HG03139 (cell line): ENCODE measurements around the gene KCTD11.
"Not testable (repeated sequence)": the region's sequence is repeated elsewhere in the genome, so short reads cannot be mapped to it uniquely, and the experiment has no call there.

Experiments used
- ATAC-seq: cut with Tn5 transposase; IDR thresholded peaks from one replicate; pipeline ENCODE4 v1.9.1; 2021; ENCODE audit not compliant: unreplicated experiment

KCTD11 gene

GRCh38 chr17:7322520-7323194, 29.3 kb upstream of the KCTD11 start:
- no peak for ATAC-seq

GRCh38 chr17:7323731-7324437, 28.1 kb upstream of the KCTD11 start:
- ATAC-seq = no peak

GRCh38 chr17:7324438-7324779, 27.6 kb upstream of the KCTD11 start:
- no peak for ATAC-seq

GRCh38 chr17:7325031-7325528, 26.9 kb upstream of the KCTD11 start:
- ATAC-seq = no peak

- no peak for ATAC-seq
These were observed 25.8 kb upstream of the KCTD11 start for GRCh38 chr17:7326186-7326585.

- ATAC-seq = no peak
These were observed 24.9 kb upstream of the KCTD11 start for GRCh38 chr17:7327056-7327455.

GRCh38 chr17:7327501-7327900, 24.5 kb upstream of the KCTD11 start:
- no peak for ATAC-seq

- ATAC-seq = no peak
These were observed 24.0 kb upstream of the KCTD11 start for GRCh38 chr17:7328009-7328408.

GRCh38 chr17:7328840-7329373, 23.1 kb upstream of the KCTD11 start, which contains the start of gene NEURL4:
NEURL4 (minus strand) TSS chr17:7329335; CDS start chr17:7329312, 23 bp downstream.
- ATAC-seq = peak; percentile 13

GRCh38 chr17:7329374-7329996, 22.5 kb upstream of the KCTD11 start:
- peak; percentile 47 for ATAC-seq

- peak; percentile 33 for ATAC-seq
These were observed 21.8 kb upstream of the KCTD11 start for GRCh38 chr17:7329997-7330637.

GRCh38 chr17:7330638-7331015, 21.3 kb upstream of the KCTD11 start:
- ATAC-seq = no peak

- no peak for ATAC-seq
These were observed 19.9 kb upstream of the KCTD11 start for GRCh38 chr17:7332111-7332510.

- not testable (repeated sequence) for ATAC-seq
These were observed 19.3 kb upstream of the KCTD11 start for GRCh38 chr17:7332600-7333069.

- no peak for ATAC-seq
These were observed 16.9 kb upstream of the KCTD11 start for GRCh38 chr17:7334938-7335538.

- not testable (repeated sequence) for ATAC-seq
These were observed 16.2 kb upstream of the KCTD11 start for GRCh38 chr17:7335765-7336164.

GRCh38 chr17:7336240-7337175, 15.5 kb upstream of the KCTD11 start, which contains the start of gene ACAP1:
ACAP1 (plus strand) TSS chr17:7336529; CDS start chr17:7336735, 206 bp downstream.
- ATAC-seq = no peak

GRCh38 chr17:7337600-7337999, 14.4 kb upstream of the KCTD11 start:
- not testable (repeated sequence) for ATAC-seq

- no peak for ATAC-seq
These were observed 11.8 kb upstream of the KCTD11 start for GRCh38 chr17:7340179-7340578.
